Neural cell (in vitro differentiated cells): ENCODE data around the gene MAGI2.

Experiments
- CTCF ChIP-seq: fragments of 450-650 bp; IDR thresholded peaks from 2 replicates; pipeline ENCODE4 v1.5.1; 2014; ENCODE audit warnings: antibody characterized with exemption, mild to moderate bottlenecking, moderate library complexity; ENCODE audit not compliant: poor library complexity, severe bottlenecking
- EP300 ChIP-seq: fragments of 450-650 bp; conservative IDR thresholded peaks from 2 replicates; pipeline ENCODE4 v1.6.1; 2014; ENCODE audit warnings: antibody characterized with exemption, mild to moderate bottlenecking, moderate library complexity; ENCODE audit not compliant: poor library complexity, severe bottlenecking
- EZH2 ChIP-seq: fragments of 200-600, 300-800 bp; shearing (Covaris generic), sonication (generic); IDR thresholded peaks from 2 replicates; pipeline ENCODE4 v1.6.1; 2014; ENCODE audit warnings: antibody characterized with exemption, low read length, borderline replicate concordance, mild to moderate bottlenecking; ENCODE audit not compliant: insufficient read depth, poor library complexity, severe bottlenecking
- POLR2AphosphoS5 ChIP-seq: IDR thresholded peaks from 2 replicates; pipeline ENCODE4 v1.6.1; 2012
- RAD21 ChIP-seq: fragments of 450-650 bp; conservative IDR thresholded peaks from 2 replicates; pipeline ENCODE4 v1.6.1; 2014; ENCODE audit warnings: antibody characterized with exemption, mild to moderate bottlenecking, moderate library complexity
- REST ChIP-seq: IDR thresholded peaks from 2 replicates; pipeline ENCODE4 v1.6.1; 2012; ENCODE audit warnings: borderline replicate concordance
- SMC3 ChIP-seq: fragments of 450-650 bp; conservative IDR thresholded peaks from 2 replicates; pipeline ENCODE4 v1.6.1; 2014; ENCODE audit warnings: antibody characterized with exemption, mild to moderate bottlenecking, moderate library complexity; ENCODE audit not compliant: poor library complexity
- TAF1 ChIP-seq: IDR thresholded peaks from 2 replicates; pipeline ENCODE4 v1.6.1; 2012; ENCODE audit warnings: low read depth

GRCh38 chr7:78967046-78967445 lies 486.4 kb downstream of the MAGI2 start:
- TF ChIP-seq RAD21 (no peak), CTCF (no peak), POLR2AphosphoS5 (no peak), EZH2 (no peak), REST (no peak), EP300 (no peak), SMC3 (no peak), TAF1 (no peak)
